ENCODE results near the gene ABLIM3. TPM values are rescaled to one million over a fixed set of nuclear protein-coding genes. Genes with fewer than 3 reads are reported as not detected.

The ABLIM3 gene
- total RNA-seq, 6 experiments from 2014 or later = 29.3 to 54.1 (median 48.3) TPM

DNA sequence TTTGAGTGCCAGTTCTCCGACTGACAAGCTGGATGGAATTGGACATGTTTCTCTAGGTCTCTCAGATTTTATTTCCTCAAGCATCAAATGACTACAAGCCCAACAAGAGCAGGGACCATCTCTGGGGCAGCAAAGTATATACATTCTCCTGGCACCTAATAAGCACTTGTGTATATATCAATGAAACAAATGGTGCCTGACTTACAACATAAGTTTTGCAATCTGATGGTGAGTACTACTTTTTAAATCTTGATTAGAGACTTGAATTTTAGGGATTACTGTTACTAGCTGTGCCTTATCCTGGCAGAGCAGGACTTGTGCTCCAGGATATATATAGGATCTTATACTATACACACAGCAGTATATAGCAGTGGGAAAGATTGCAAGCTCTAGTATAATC is 8.8 kb upstream of the ABLIM3 start:
- H3K36me3 Mint-ChIP-seq (ENCODE audit: low read depth) = no peaks in the 10 kb centered on the region
- H3K9me3 Mint-ChIP-seq = no peaks in the 10 kb centered on the region
- TF ChIP-seq, protein P1, sequence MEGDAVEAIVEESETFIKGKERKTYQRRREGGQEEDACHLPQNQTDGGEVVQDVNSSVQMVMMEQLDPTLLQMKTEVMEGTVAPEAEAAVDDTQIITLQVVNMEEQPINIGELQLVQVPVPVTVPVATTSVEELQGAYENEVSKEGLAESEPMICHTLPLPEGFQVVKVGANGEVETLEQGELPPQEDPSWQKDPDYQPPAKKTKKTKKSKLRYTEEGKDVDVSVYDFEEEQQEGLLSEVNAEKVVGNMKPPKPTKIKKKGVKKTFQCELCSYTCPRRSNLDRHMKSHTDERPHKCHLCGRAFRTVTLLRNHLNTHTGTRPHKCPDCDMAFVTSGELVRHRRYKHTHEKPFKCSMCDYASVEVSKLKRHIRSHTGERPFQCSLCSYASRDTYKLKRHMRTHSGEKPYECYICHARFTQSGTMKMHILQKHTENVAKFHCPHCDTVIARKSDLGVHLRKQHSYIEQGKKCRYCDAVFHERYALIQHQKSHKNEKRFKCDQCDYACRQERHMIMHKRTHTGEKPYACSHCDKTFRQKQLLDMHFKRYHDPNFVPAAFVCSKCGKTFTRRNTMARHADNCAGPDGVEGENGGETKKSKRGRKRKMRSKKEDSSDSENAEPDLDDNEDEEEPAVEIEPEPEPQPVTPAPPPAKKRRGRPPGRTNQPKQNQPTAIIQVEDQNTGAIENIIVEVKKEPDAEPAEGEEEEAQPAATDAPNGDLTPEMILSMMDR (IDR thresholded peaks at IDR 0.05) = no peak
- no peak overlapping the region for H3K4me3 Mint-ChIP-seq
- DNase-seq = no peak
- H3K4me1 Mint-ChIP-seq (ENCODE audit: low read depth) = peaks cover 85% of the 10 kb centered on the region
- H3K27ac Mint-ChIP-seq = no peak overlapping the region
- H3K27me3 Mint-ChIP-seq (ENCODE audit: insufficient read depth) = no peaks in the 10 kb centered on the region

DNA sequence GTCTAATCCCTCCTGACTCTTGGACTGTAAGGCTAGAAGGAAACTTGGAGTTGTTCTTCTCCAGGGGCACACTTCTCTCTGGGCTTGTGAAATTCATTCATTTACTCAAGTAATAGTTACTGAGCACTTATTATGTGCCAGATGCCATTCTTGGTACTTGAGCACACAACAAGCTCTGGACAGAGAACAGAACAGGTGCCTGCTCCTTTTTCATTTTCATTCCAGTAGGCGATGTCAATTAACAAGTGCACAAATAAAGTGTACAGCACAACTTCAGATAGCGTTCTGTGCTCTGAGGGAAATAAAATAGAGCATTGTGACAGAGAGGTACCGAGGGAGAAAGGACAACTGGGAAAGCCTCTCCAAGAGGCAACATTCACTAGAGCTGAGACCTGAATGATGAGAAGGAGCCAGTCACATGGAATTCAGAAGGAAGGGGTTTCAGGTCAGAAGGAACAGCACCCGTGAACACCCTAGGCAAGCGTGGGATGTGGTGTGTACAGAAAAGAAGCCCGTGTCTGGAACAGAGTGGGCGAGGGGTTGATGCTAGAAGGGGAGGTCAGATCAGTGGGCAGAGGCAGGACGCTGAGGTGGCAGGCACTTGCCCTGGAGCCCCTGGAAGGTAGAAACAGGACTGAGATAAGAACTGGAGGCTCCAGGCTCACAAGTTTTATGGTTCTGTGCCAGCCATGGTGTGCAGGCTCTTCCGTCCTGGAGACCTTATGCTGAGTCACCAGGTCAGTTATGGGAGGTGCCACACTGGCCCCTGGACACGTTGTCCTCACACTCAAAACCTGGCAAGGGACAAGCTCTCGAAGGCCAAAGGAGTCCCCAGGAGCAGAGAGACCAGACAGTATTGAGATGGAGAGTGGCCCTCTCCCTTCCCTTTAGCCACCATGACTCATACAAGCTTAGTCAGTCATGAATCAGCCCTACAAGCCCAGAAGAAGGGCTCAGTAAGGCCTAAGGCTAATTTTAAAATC is 7.2 kb upstream of the ABLIM3 start:
- no peaks in the 10 kb centered on the region for H3K9me3 Mint-ChIP-seq
- TF ChIP-seq, protein P1 (IDR thresholded peaks at IDR 0.05) = no peak
- peak overlapping the region; percentile 47 for H3K4me3 Mint-ChIP-seq
- H3K4me1 Mint-ChIP-seq (ENCODE audit: low read depth) = peaks cover 73% of the 10 kb centered on the region
- peak overlapping the region; percentile 91 for H3K27ac Mint-ChIP-seq
- H3K36me3 Mint-ChIP-seq (ENCODE audit: low read depth) = no peaks in the 10 kb centered on the region
- peak; percentile 95 for DNase-seq
- H3K27me3 Mint-ChIP-seq (ENCODE audit: insufficient read depth) = peaks cover 2% of the 10 kb centered on the region; the same call in 1 of the 2 replicates

DNA sequence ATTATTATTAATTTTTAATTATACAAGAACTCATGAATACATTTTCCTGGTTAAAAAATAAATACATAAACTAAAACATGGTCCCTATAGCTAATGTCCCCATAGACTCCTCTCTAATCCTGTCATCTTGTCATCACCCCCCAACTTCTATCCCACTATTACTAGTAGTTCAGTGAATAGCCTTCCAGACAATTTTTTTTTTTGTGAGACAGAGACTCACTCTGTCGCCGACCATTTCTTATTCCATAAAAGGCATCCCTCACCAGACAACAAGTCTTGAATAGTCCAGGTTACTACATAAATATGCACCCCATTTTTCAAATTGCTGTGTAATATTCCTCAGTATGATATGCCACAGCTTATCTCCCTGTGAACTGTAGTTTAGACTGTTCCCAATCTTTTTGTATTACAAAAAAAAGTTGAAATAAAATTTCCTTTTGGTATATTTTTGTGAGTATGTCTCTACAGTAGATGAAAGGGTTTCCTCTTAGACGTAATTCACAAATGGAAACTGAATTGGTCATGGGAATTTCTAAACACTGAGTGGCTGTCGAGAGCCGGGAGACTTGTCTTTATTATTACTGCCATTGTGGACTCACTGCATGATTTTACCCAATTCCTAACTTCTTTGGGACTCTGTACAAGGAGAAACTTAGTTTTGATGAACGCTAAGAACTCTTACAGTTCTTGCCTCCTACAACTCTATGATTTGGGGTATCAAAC is 6.4 kb upstream of the ABLIM3 start:
- Mint-ChIP-seq H3K27ac (peak overlapping the region; percentile 91), H3K4me1 (ENCODE audit: low read depth) (peaks cover 66% of the 10 kb centered on the region), H3K4me3 (peak overlapping the region; percentile 8; the same call in 1 of the 2 replicates), H3K36me3 (ENCODE audit: low read depth) (no peaks in the 10 kb centered on the region), H3K27me3 (ENCODE audit: insufficient read depth) (peaks cover 2% of the 10 kb centered on the region; the same call in 1 of the 2 replicates), H3K9me3 (no peaks in the 10 kb centered on the region)
- TF ChIP-seq, protein P1 (IDR thresholded peaks at IDR 0.05) = no peak
- no peak for DNase-seq

DNA sequence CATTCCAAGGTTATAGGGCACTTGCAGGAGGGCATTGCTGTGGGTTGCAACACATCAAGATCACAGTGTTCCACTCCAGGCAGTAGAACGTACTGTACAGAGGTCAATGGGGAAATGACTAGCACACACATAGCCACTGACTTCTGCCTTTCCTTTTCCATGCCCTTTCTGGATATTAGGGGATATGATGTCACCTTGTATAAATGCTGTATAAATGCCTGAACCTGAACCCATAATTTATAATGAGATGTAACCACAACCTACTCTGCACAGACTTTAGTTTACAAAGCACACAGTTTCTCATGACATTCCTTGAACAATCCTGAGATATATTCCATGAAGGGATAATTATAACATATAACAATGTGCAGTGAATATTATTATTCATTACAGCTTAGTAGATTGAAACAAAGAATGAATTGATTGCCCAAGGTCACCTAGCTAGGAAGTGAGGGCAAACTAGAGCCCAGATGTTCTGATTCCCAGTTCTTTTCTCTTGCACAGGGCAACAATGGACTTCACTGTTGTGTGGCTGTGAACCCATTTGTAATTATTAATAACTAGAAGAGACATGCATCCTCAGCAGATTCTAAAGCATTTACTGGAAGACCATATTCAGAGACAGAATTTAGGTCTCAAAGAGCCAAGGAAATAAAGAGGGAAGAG is 5.6 kb upstream of the ABLIM3 start:
- H3K4me3 Mint-ChIP-seq = peak overlapping the region; percentile 8
- H3K27me3 Mint-ChIP-seq (ENCODE audit: insufficient read depth) = peaks cover 2% of the 10 kb centered on the region; the same call in 1 of the 2 replicates
- H3K9me3 Mint-ChIP-seq = no peaks in the 10 kb centered on the region
- peaks cover 65% of the 10 kb centered on the region for H3K4me1 Mint-ChIP-seq (ENCODE audit: low read depth)
- DNase-seq = peak; percentile 80
- peak overlapping the region; percentile 91 for H3K27ac Mint-ChIP-seq
- TF ChIP-seq, protein P1 (IDR thresholded peaks at IDR 0.05) = no peak
- H3K36me3 Mint-ChIP-seq (ENCODE audit: low read depth) = no peaks in the 10 kb centered on the region

DNA sequence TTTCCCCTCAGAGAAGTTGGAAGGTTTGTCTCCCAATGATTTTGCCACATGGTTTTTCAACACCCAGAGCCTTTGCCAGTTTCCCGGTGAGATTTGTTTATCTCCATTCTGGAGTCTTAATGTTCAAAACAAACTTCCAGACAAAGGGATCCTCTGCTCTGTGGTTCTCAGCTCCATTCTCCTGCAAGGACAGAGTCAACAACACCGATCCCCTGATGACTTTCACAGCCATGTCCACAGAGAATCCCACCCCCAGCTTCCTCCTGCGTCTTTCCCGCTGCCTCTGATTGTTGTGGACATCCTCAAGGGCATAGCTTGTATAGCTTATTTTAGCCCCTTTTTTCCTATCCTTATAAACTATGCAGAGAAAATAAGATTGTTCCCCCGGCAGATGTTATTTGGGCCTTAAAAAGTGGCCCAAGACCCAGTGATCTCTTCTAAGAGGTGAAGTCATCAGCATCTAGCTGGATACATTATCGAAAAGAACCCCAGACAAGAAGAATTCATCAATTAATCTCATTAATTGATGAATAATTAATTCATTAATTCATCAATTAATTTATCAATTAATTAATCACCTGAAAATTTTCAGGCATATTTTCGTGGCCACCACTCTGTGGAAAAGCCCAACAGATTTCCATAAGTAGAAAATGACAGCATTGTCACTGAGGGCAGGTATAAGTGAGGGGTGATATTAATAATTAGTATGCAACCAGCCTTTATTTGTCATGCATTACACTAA is 2.9 kb upstream of the ABLIM3 start:
- no peaks in the 10 kb centered on the region for H3K9me3 Mint-ChIP-seq
- H3K27ac Mint-ChIP-seq = no peak overlapping the region
- H3K36me3 Mint-ChIP-seq (ENCODE audit: low read depth) = no peaks in the 10 kb centered on the region
- H3K4me3 Mint-ChIP-seq = no peak overlapping the region
- DNase-seq = no peak
- peaks cover 65% of the 10 kb centered on the region for H3K4me1 Mint-ChIP-seq (ENCODE audit: low read depth)
- TF ChIP-seq, protein P1 (IDR thresholded peaks at IDR 0.05) = no peak
- H3K27me3 Mint-ChIP-seq (ENCODE audit: insufficient read depth) = peaks cover 2% of the 10 kb centered on the region; the same call in 1 of the 2 replicates

Measured in HFFc6 (cell line).